Loucy (cell line): ENCODE results near the gene PRLR.

ENCODE experiments used
- H2AFZ ChIP-seq: fragments of 200-600 bp; sonication (generic); 2 replicates; pipeline ENCODE4 v1.6.0; 2016; ENCODE audit warnings: antibody characterized with exemption, mild to moderate bottlenecking, low read length, moderate library complexity
- H3F3A ChIP-seq: fragments of 200-600 bp; 2 replicates; pipeline ENCODE4 v1.6.0; 2016; ENCODE audit warnings: antibody characterized with exemption, low read depth, mild to moderate bottlenecking
- H3K27me3 ChIP-seq: fragments of 200-600 bp; sonication (generic); 2 replicates; pipeline ENCODE4 v1.6.1; 2014; ENCODE audit warnings: low read length, mild to moderate bottlenecking; ENCODE audit not compliant: insufficient read depth, poor library complexity, severe bottlenecking
- H3K36me3 ChIP-seq: fragments of 200-600 bp; sonication (generic); 2 replicates; pipeline ENCODE4 v1.6.1; 2016; ENCODE audit warnings: low read length; ENCODE audit not compliant: insufficient read depth
- H3K4me1 ChIP-seq: fragments of 200-600 bp; sonication (generic); 2 replicates; pipeline ENCODE4 v1.5.1; 2014; ENCODE audit warnings: low read length, mild to moderate bottlenecking; ENCODE audit not compliant: insufficient read depth, poor library complexity, severe bottlenecking
- H3K4me2 ChIP-seq: fragments of 200-600 bp; sonication (generic); 2 replicates; pipeline ENCODE4 v1.6.0; 2014; ENCODE audit warnings: antibody characterized with exemption, low read length, low read depth, mild to moderate bottlenecking; ENCODE audit not compliant: poor library complexity, severe bottlenecking
- H3K4me3 ChIP-seq: fragments of 200-600 bp; sonication (generic); 2 replicates; pipeline ENCODE4 v1.5.1; 2014; ENCODE audit warnings: low read length, mild to moderate bottlenecking, mixed read lengths; ENCODE audit not compliant: poor library complexity, severe bottlenecking
- H3K79me2 ChIP-seq: fragments of 200-600 bp; sonication (generic); 2 replicates; pipeline ENCODE4 v1.6.1; 2014; ENCODE audit warnings: low read length; ENCODE audit not compliant: insufficient read depth
- H3K9ac ChIP-seq: fragments of 200-600 bp; sonication (generic); 2 replicates; pipeline ENCODE4 v1.6.0; 2014; ENCODE audit warnings: mild to moderate bottlenecking, low read depth, low read length, moderate library complexity; ENCODE audit not compliant: poor library complexity, severe bottlenecking
- H3K9me2 ChIP-seq: fragments of 200-600 bp; sonication (generic); replicated peaks from 2 replicates; pipeline ENCODE4 v1.6.1; 2016; ENCODE audit warnings: low read depth, low read length, mixed read lengths
- H3K9me3 ChIP-seq: fragments of 200-600 bp; sonication (generic); 2 replicates; pipeline ENCODE4 v1.6.1; 2014; ENCODE audit warnings: mild to moderate bottlenecking, antibody characterized with exemption, low read length, low read depth; ENCODE audit not compliant: insufficient read depth
- H4K20me1 ChIP-seq: fragments of 200-600 bp; sonication (generic); 2 replicates; pipeline ENCODE4 v1.6.0; 2014; ENCODE audit warnings: antibody characterized with exemption, low read length, mild to moderate bottlenecking; ENCODE audit not compliant: insufficient read depth, poor library complexity, severe bottlenecking
- EZH2phosphoT487 ChIP-seq: fragments of 200-600 bp; IDR thresholded peaks from 2 replicates; pipeline ENCODE4 v1.6.1; 2018; ENCODE audit warnings: antibody characterized with exemption, mild to moderate bottlenecking, moderate library complexity, borderline replicate concordance
- TF ChIP-seq, protein P1 (sequence below): fragments of 200-600 bp; sonication (generic); conservative IDR thresholded peaks from 2 replicates; pipeline ENCODE4 v1.5.1; 2014; ENCODE audit warnings: mild to moderate bottlenecking, antibody characterized with exemption, low read length

PRLR gene

DNA sequence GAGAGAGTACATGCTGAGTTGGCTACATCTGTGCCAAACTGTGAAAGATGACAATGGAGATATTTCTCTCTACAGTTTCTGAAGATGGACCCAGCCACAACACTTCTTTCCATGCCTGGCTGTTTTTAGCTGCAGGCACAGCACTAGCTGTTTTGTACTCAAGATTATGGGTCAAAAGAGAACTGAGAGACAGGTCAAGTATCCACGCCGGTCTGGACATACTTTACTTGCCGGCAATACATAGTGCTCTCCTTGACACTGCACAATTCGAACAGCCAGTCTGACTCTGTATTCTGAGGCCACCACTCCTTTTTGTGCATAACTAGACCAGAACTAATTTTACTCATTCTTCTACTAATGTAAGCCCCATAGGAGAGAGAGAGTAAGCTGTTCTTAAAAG, 2.6 kb downstream of the PRLR start:
- Histone ChIP-seq H3K9me2 (no peaks in the 10 kb centered on the region), H3K27me3 (no peaks in the 10 kb centered on the region), H3K9ac (no peak overlapping the region), H3K79me2 (no peaks in the 10 kb centered on the region), H3K4me2 (no peak overlapping the region), H3K36me3 (no peaks in the 10 kb centered on the region), H3K4me1 (no peaks in the 10 kb centered on the region), H3K4me3 (no peak overlapping the region), H2AFZ (no peak overlapping the region), H3K9me3 (no peaks in the 10 kb centered on the region), H4K20me1 (no peaks in the 10 kb centered on the region), H3F3A (no peaks in the 10 kb centered on the region)
- TF ChIP-seq, protein P1, sequence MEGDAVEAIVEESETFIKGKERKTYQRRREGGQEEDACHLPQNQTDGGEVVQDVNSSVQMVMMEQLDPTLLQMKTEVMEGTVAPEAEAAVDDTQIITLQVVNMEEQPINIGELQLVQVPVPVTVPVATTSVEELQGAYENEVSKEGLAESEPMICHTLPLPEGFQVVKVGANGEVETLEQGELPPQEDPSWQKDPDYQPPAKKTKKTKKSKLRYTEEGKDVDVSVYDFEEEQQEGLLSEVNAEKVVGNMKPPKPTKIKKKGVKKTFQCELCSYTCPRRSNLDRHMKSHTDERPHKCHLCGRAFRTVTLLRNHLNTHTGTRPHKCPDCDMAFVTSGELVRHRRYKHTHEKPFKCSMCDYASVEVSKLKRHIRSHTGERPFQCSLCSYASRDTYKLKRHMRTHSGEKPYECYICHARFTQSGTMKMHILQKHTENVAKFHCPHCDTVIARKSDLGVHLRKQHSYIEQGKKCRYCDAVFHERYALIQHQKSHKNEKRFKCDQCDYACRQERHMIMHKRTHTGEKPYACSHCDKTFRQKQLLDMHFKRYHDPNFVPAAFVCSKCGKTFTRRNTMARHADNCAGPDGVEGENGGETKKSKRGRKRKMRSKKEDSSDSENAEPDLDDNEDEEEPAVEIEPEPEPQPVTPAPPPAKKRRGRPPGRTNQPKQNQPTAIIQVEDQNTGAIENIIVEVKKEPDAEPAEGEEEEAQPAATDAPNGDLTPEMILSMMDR: no peak
- no peak for TF ChIP-seq EZH2phosphoT487

DNA sequence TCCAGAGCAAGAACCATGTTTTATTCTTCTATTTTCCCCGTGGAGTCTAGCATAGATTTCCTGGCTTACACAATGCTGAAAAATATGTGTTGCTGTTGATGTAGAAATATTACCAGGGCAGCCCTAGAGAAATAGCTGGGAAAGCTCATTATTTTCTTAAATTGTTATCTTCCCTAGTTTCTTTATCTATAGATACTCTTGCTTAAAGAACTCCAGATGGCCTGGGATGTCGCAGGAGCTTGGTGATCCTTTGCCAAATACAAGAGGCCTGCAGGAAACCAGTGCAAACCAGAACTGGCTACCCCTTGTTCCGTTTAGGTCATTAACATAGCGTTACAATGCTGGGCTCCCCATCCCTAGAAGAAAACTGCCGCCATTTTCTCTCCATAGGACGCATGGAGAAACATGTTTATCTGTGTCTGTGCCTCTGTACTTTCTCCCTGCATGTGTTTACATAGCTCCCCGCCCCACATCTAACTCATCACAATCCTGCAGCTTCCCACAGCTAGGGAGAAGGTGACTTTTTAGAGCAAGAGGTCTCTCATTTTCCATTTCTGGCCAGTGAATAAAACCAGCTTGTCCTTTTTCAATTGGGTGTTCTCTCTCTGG, 6.4 kb downstream of the PRLR start:
- no peak overlapping the region for H3K9ac ChIP-seq
- H3K4me2 ChIP-seq: no peak overlapping the region
- no peaks in the 10 kb centered on the region for H3K79me2 ChIP-seq
- no peak overlapping the region for H3K4me3 ChIP-seq
- no peaks in the 10 kb centered on the region for H4K20me1 ChIP-seq
- H3K27me3 ChIP-seq: no peaks in the 10 kb centered on the region
- no peaks in the 10 kb centered on the region for H3K36me3 ChIP-seq
- no peaks in the 10 kb centered on the region for H3K9me2 ChIP-seq
- TF ChIP-seq, protein P1: no peak
- no peak for TF ChIP-seq EZH2phosphoT487
- no peaks in the 10 kb centered on the region for H3K9me3 ChIP-seq
- no peaks in the 10 kb centered on the region for H3K4me1 ChIP-seq
- H3F3A ChIP-seq: no peaks in the 10 kb centered on the region
- H2AFZ ChIP-seq: no peak overlapping the region

DNA sequence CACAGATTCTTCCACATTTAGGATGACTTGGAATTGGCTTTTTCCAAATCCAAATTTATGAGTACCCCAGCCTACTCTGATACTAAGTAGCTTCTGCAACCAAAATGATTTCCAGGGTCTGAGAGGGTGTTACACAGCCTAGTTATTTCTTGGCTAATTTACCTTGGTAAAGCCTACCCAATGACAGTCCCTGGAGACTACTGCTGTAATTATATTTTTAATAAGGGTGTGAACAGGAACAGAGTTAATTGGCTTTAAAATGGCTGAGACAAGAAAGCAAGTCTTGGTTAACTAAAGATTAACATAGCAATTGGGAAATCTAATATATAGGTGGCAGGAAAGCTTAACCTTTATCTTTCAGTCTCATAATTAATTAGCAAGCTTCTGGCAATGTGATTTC, 9.3 kb downstream of the PRLR start:
- no peak for TF ChIP-seq EZH2phosphoT487
- TF ChIP-seq, protein P1: no peak
- Histone ChIP-seq H3K4me1 (no peaks in the 10 kb centered on the region), H3K4me3 (no peak overlapping the region), H3K9me3 (no peaks in the 10 kb centered on the region), H3K27me3 (no peaks in the 10 kb centered on the region), H2AFZ (no peak overlapping the region), H3K36me3 (no peaks in the 10 kb centered on the region), H3K9me2 (no peaks in the 10 kb centered on the region), H3F3A (no peaks in the 10 kb centered on the region), H3K79me2 (no peaks in the 10 kb centered on the region), H4K20me1 (no peaks in the 10 kb centered on the region), H3K4me2 (no peak overlapping the region), H3K9ac (no peak overlapping the region)
